ENCODE results near the gene CCDC148. TPM values are rescaled to one million over a fixed set of nuclear protein-coding genes. Genes with fewer than 3 reads are reported as not detected.

The CCDC148 gene
- total and polyA plus RNA-seq, 12 donors = 0.07 to 1.4 (median 0.66) TPM

DNA sequence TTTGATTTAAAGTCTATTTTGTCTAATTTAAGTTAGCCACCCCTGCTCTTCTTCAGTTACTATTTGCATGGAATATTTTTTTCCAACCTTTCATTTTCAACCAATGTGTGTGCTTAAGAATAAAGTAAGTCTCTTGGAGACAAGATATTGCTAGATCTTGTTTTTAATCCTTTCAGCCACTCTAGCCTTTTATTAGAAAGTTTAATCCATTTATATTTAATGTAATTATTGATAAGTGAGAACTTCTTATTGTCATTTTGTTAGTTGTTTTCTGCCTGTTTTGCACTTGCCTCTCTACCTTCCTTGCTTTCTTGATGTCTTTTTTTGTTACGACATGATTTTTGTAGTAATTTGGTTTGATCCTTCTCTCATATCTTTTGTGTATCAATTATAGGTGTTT lies 46.4 kb downstream of the CCDC148 start:
- H3K4me1 ChIP-seq = no peaks in the 10 kb centered on the region
- no peaks in the 10 kb centered on the region for H3K27me3 ChIP-seq
- ATAC-seq (no peak), DNase-seq (no peak)
- WGBS, 2 donors = 96 to 100% methylated on average over 1 of the region's 1 CpG
- H3K4me3 ChIP-seq = no peak overlapping the region
- no peak overlapping the region for H3K27ac ChIP-seq
- intact Hi-C loops (cut with DNase I) = no loop called here
- TF ChIP-seq, protein P1, sequence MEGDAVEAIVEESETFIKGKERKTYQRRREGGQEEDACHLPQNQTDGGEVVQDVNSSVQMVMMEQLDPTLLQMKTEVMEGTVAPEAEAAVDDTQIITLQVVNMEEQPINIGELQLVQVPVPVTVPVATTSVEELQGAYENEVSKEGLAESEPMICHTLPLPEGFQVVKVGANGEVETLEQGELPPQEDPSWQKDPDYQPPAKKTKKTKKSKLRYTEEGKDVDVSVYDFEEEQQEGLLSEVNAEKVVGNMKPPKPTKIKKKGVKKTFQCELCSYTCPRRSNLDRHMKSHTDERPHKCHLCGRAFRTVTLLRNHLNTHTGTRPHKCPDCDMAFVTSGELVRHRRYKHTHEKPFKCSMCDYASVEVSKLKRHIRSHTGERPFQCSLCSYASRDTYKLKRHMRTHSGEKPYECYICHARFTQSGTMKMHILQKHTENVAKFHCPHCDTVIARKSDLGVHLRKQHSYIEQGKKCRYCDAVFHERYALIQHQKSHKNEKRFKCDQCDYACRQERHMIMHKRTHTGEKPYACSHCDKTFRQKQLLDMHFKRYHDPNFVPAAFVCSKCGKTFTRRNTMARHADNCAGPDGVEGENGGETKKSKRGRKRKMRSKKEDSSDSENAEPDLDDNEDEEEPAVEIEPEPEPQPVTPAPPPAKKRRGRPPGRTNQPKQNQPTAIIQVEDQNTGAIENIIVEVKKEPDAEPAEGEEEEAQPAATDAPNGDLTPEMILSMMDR (IDR thresholded peaks at IDR 0.05) = no peak
- no peaks in the 10 kb centered on the region for H3K36me3 ChIP-seq
- peaks cover 0 to 26% (median 22%) of the 10 kb centered on the region in 11 donors for H3K9me3 ChIP-seq

DNA sequence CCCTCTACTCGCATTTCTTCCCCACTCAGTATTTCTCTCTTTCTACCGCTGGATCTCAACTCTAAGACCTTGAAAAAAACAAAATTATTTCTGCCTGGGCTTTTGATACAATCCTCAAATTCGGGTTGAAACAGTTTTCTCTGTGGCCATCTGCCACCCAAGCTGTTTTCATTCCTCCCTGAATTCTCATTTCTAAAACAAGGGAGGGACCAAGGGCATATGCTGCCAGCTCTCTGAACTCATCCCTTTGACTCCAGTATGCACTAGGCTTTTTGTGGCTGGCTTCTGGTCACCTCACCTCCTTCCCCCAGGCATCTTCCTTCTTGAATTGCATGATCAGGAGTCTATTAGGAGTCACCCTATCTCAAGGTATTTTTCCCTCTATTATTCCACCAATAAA lies 49.5 kb downstream of the CCDC148 start:
- 75 to 76% methylated on average over 3 of the region's 3 CpGs for WGBS, 2 donors
- TF ChIP-seq, protein P1 (IDR thresholded peaks at IDR 0.05) = no peak
- Histone ChIP-seq H3K9me3 (peaks cover 0 to 25% (median 22%) of the 10 kb centered on the region in 11 donors), H3K4me1 (peaks cover 0 to 11% (median 0%) of the 10 kb centered on the region in 9 donors), H3K27me3 (no peaks in the 10 kb centered on the region), H3K36me3 (no peaks in the 10 kb centered on the region), H3K4me3 (no peak overlapping the region), H3K27ac (no peak overlapping the region)
- ATAC-seq (no peak), DNase-seq (no peak)
- intact Hi-C loops (cut with DNase I) = no loop called here

DNA sequence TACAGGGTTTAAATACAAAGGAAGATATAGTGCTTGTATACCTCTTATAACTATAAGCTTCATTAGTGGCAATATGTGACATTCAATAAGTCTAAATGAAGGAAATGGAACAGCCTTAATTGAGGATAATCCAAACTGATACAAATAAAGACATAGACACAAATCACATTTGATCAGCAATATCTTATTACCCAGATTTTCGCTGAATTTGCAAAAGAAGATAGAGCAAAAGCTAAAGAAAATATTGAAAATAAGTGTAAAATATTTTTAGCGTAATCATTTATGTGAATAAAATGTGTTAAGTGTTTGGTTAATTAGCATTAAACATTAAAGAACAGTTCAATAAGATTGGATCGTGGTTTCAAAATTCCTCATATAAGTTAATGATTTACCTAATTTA lies 51.2 kb downstream of the CCDC148 start:
- no peak overlapping the region for H3K4me3 ChIP-seq
- TF ChIP-seq, protein P1 (IDR thresholded peaks at IDR 0.05) = no peak
- H3K27ac ChIP-seq = no peak overlapping the region
- peaks cover 0 to 11% (median 0%) of the 10 kb centered on the region in 9 donors for H3K4me1 ChIP-seq
- 98% methylated on average over 3 of the region's 3 CpGs for WGBS, 2 donors
- intact Hi-C loops (cut with DNase I) = no loop called here
- peaks cover 0 to 17% (median 6%) of the 10 kb centered on the region in 11 donors for H3K9me3 ChIP-seq
- no peak for DNase-seq
- H3K27me3 ChIP-seq = no peaks in the 10 kb centered on the region
- no peak for ATAC-seq
- no peaks in the 10 kb centered on the region for H3K36me3 ChIP-seq

DNA sequence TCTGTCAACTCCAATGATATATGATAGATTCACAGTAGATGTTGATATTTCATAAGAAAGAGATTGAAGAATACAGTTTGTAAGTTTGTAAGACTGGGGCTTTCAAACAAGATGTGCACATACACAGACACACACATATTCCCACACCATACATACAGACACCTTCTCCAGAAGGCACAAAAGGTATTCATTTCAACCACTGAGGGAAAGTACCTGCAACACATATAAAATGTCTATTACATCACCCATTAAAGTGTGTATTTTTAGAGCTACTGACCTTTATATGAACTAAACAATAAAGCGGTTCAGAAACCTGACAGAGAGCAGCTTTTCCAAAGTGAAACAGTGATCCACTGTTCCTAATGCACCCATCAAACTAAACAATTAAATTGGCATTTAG lies 53.3 kb downstream of the CCDC148 start:
- intact Hi-C loops (cut with DNase I) = no loop called here
- TF ChIP-seq, protein P1 (IDR thresholded peaks at IDR 0.05) = no peak

More for the DNA sequence above, 53.3 kb downstream of the CCDC148 start:
- Histone ChIP-seq H3K27me3 (no peaks in the 10 kb centered on the region), H3K36me3 (no peaks in the 10 kb centered on the region), H3K9me3 (peaks cover 0 to 20% (median 0%) of the 10 kb centered on the region in 11 donors), H3K27ac (no peak overlapping the region), H3K4me3 (no peak overlapping the region), H3K4me1 (peaks cover 0 to 11% (median 0%) of the 10 kb centered on the region in 9 donors)
- ATAC-seq = no peak
- DNase-seq = no peak
- WGBS, 2 donors = 55 to 57% methylated on average over 1 of the region's 1 CpG

Measured in heart right ventricle (tissue), 16 donors.